ENCODE results near the gene POLA2.
"Not testable (repeated sequence)": the region's sequence is repeated elsewhere in the genome, so short reads cannot be mapped to it uniquely, and the experiment has no call there.

The POLA2 gene

DNA sequence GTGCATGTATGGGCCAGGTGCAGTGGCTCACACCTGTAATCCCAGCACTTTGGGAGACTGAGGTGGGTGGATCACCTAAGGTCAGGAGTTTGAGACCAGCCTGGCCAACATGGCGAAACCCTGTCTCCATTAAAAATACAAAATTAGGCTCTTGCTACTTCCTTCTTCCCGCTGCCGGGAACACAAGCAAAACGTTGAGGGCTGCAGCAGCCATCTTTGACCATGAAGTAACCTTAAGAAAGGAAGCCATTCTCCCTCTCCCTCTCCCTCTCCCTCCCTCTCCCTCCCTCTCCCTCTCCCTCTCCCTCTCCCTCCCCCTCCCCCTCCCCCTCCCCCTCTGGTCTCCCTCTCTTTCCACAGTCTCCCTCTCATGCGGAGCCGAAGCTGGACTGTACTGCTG, 23.5 kb upstream of the POLA2 start:
- in situ Hi-C loops (cut with HindIII; ENCODE audit: low pct_ligation_motif_present, low pct_unique_long_range_greater_than_20kb, low sequenced_read_pairs) = not testable (repeated sequence)

GRCh38 chr11:65241134-65241533, 20.6 kb upstream of the POLA2 start:
- in situ Hi-C loops (cut with HindIII; ENCODE audit: low pct_ligation_motif_present, low pct_unique_long_range_greater_than_20kb, low sequenced_read_pairs) = no loop called here
- DNase-seq = no peak

More for the DNA sequence above, 23.5 kb upstream of the POLA2 start:
- DNase-seq = not testable (repeated sequence)

DNA sequence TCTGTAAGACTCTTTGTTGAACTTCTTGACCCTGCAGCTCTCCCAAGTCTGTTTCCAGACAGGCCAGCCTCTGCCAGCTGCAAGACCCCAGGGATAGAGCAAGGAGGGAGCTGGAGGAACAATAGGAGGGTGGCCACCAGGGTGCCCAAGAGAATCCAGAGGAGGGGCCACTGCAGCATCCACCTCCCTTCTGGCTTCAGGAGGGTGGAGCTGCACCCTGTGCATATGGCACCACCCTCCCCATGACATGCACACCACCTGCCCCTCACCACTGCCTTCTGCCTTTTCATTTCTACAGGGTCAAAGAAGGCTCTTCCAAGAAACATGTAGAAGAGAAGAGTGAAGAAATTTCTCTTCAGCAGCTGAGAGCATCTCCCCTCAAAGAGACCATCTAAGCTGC, 20.1 kb upstream of the POLA2 start:
- in situ Hi-C loops (cut with HindIII; ENCODE audit: low pct_ligation_motif_present, low pct_unique_long_range_greater_than_20kb, low sequenced_read_pairs) = no loop called here
- no peak for DNase-seq

DNA sequence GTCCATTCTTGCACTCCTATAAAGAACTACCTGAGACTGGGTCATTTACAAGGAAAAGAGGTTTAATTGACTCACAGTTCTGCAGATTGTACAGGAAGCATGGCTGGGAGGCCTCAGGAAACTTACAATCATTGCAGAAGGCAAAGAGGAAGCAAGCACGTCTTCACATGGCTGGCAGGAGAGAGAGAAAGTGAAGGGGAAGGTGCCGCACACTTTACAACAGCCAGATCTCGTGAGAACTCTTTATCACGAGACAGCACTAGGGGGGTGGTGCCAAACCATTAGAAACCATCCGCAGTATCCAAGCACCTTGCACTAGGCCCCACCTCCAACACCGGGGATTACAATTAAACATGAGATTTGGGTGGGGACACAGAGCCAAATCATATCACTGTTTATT, 19.4 kb upstream of the POLA2 start:
- in situ Hi-C loops (cut with HindIII; ENCODE audit: low pct_ligation_motif_present, low pct_unique_long_range_greater_than_20kb, low sequenced_read_pairs) = no loop called here
- DNase-seq = no peak

GRCh38 chr11:65243797-65244196, 18.0 kb upstream of the POLA2 start:
- in situ Hi-C loops (cut with HindIII; ENCODE audit: low pct_ligation_motif_present, low pct_unique_long_range_greater_than_20kb, low sequenced_read_pairs) = no loop called here
- DNase-seq = no peak

GRCh38 chr11:65245046-65245445, 16.7 kb upstream of the POLA2 start:
- in situ Hi-C loops (cut with HindIII; ENCODE audit: low pct_ligation_motif_present, low pct_unique_long_range_greater_than_20kb, low sequenced_read_pairs); DNase-seq: not testable (repeated sequence)

- no peak for DNase-seq
- in situ Hi-C loops (cut with HindIII; ENCODE audit: low pct_ligation_motif_present, low pct_unique_long_range_greater_than_20kb, low sequenced_read_pairs) = no loop called here
These were observed 15.3 kb upstream of the POLA2 start for GRCh38 chr11:65246506-65246905.

DNA sequence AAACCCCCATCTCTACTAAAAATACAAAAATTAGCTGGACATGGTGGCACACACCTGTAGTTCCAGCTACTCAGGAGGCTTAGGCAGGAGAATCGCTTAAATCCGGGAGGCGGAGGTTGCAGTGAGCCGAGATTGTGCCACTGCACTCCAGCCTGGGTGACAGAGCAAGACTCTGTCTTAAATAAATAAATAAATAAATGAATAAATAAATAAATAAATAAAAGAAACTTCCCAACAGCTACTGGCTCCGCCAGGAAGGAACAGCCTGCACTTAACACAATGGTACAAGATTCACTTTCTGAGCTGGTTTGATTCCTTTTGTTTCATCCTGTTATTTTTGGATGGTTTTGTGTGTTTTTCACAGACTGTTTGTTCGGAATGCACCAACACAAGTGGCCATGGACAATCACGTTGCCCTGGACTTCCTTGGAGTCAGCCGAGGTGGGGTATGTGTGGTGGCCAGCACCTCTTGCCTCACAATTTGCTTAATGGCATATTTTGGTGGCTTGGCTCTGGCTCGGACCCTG, 13.5 kb upstream of the POLA2 start:
- in situ Hi-C loops (cut with HindIII; ENCODE audit: low pct_ligation_motif_present, low pct_unique_long_range_greater_than_20kb, low sequenced_read_pairs); DNase-seq: not testable (repeated sequence)

GRCh38 chr11:65251476-65251875, 10.3 kb upstream of the POLA2 start:
- in situ Hi-C loops (cut with HindIII; ENCODE audit: low pct_ligation_motif_present, low pct_unique_long_range_greater_than_20kb, low sequenced_read_pairs) = no loop called here
- no peak for DNase-seq

GRCh38 chr11:65254724-65255123, 7.0 kb upstream of the POLA2 start:
- DNase-seq = no peak
- in situ Hi-C loops (cut with HindIII; ENCODE audit: low pct_ligation_motif_present, low pct_unique_long_range_greater_than_20kb, low sequenced_read_pairs) = no loop called here

GRCh38 chr11:65258988-65259387, 2.8 kb upstream of the POLA2 start:
- no peak for DNase-seq
- in situ Hi-C loops (cut with HindIII; ENCODE audit: low pct_ligation_motif_present, low pct_unique_long_range_greater_than_20kb, low sequenced_read_pairs) = no loop called here

DNA sequence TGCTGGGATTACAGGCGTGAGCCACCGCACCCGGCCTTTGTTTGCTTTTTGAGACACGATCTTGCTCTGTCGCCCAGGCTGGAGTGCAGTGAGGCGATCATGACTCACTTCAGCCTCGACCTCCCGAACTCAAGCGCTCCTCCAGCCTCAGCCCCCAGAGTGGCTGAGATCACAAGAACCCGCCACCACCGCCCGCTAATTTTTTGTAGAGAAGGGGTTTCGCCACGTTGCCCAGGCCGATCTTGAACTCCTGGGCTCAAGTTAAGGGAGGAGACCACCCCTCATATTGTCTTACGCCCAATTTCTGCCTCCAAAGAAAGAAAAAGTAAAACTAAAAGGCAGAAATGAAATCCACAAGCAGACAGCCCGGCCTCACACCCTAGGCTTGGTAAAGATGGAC, 1.5 kb upstream of the POLA2 start:
- in situ Hi-C loops (cut with HindIII; ENCODE audit: low pct_ligation_motif_present, low pct_unique_long_range_greater_than_20kb, low sequenced_read_pairs) = no loop called here
- DNase-seq = no peak

DNA sequence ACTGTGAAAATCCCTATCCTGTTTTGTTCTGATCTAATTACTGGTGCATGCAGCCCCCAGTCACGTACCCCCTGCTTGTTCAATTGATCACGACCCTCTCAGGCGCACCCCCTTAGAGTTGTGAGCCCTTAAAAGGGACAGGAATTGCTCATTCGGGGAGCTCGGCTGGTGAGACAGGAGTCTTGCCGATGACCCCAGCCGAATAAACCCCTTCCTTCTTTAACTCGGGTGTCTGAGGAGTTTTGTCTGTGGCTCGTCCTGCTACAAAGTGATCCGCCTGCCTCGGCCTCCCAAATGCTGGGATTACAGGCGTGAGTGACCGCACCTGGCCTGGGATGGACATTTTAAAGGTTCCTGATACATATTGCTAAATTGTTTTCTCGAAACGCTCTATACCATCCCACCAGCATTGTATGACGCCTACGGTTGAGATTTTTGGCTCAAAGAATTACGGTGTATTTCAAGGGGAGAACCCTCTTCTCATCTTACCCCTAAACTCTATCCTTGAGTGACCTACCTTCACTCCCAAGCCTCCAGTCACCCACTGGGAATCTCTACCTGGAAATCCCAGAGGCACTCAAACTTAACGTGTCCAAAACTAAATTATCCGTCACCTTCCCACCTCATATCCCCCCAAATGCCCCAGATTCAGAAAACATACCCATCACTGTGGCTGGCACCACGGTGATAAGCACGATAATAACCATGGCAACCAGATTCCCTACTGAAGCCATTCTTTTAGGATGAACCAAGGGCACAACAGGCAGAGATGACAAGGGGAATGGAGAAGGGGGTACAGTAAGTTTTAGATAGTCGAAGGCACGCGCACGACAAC, 789 bp upstream of the POLA2 start:
- no peak for DNase-seq
- in situ Hi-C loops (cut with HindIII; ENCODE audit: low pct_ligation_motif_present, low pct_unique_long_range_greater_than_20kb, low sequenced_read_pairs) = no loop called here

- in situ Hi-C loops (cut with HindIII; ENCODE audit: low pct_ligation_motif_present, low pct_unique_long_range_greater_than_20kb, low sequenced_read_pairs) = no loop called here
- peak; percentile 47 for DNase-seq
These were observed 569 bp downstream of the POLA2 start for GRCh38 chr11:65262381-65262680.

GRCh38 chr11:65262776-65263175, 1.0 kb downstream of the POLA2 start:
- DNase-seq = no peak
- in situ Hi-C loops (cut with HindIII; ENCODE audit: low pct_ligation_motif_present, low pct_unique_long_range_greater_than_20kb, low sequenced_read_pairs) = no loop called here

- in situ Hi-C loops (cut with HindIII; ENCODE audit: low pct_ligation_motif_present, low pct_unique_long_range_greater_than_20kb, low sequenced_read_pairs) = not testable (repeated sequence)
These were observed 3.0 kb downstream of the POLA2 start for GRCh38 chr11:65264747-65265146.

DNA sequence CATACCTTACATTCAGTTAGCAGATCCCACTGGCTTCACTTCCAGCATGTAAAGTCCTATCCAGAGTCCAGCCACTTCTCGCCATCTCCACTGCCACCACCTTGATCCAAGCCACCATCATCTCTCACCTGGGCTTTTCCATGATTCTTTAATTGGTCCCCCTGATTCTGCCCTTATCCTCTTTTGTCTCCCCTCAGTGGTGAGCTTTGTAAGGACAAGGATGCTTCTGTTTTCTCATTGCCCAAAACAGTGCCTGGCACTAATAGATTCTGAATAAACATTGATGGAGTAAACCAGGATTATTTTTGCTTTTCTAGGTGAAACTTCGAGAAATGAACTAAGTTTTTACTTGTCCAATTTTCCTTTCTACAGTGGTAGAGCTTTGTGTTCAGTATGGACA, 4.4 kb downstream of the POLA2 start:
- in situ Hi-C loops (cut with HindIII; ENCODE audit: low pct_ligation_motif_present, low pct_unique_long_range_greater_than_20kb, low sequenced_read_pairs) = no loop called here
- no peak for DNase-seq

More at GRCh38 chr11:65264747-65265146, 3.0 kb downstream of the POLA2 start:
- not testable (repeated sequence) for DNase-seq

- DNase-seq = peak; percentile 78
- in situ Hi-C loops (cut with HindIII; ENCODE audit: low pct_ligation_motif_present, low pct_unique_long_range_greater_than_20kb, low sequenced_read_pairs) = no loop called here
These were observed 13.2 kb downstream of the POLA2 start for GRCh38 chr11:65274735-65275682.

DNA sequence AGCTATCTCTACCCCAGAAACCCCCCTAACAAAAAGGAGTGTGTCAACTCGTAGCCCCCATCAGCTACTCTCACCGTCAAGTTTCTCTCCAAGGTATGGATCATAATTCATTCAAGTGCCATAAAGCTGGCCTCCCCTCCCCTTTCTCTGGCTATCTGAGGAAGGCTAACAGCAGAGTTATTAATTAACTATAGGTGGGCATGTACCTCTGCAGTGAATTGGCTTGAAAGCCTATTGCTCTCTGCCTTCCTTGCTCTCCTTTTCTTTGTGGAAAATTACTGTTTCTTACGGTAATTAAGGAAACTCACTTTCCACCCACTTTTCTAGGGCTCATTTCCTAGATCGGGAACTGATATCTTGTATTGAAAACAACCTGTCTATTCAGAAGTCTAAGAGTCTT, 14.1 kb downstream of the POLA2 start:
- in situ Hi-C loops (cut with HindIII; ENCODE audit: low pct_ligation_motif_present, low pct_unique_long_range_greater_than_20kb, low sequenced_read_pairs) = no loop called here
- no peak for DNase-seq

Data from ACHN (cell line).